SH-SY5Y (cell line): ENCODE results near the gene FLRT1.

Source experiments
- GATA2 ChIP-seq: IDR thresholded peaks from 2 replicates; pipeline ENCODE4 v1.6.1; 2011; ENCODE audit warnings: mild to moderate bottlenecking, low read depth, low read length
- GATA3 ChIP-seq: IDR thresholded peaks from 2 replicates; pipeline ENCODE4 v1.6.1; 2011; ENCODE audit warnings: low read depth, mild to moderate bottlenecking, low read length, moderate library complexity

- peak; percentile 100 for TF ChIP-seq GATA2
- no peak for TF ChIP-seq GATA3
Observed at GRCh38 chr11:64058494-64058893, 22.8 kb downstream of the FLRT1 start.
